HG03159 (cell line): ENCODE measurements around the gene SNX15.
A peak's percentile ranks its signal among the peaks of the same experiment; 100 is the strongest.
"Not testable (repeated sequence)": the region's sequence is repeated elsewhere in the genome, so short reads cannot be mapped to it uniquely, and the experiment has no call there.

Source experiments
- ATAC-seq: cut with Tn5 transposase; IDR thresholded peaks from one replicate; pipeline ENCODE4 v1.9.1; 2021; ENCODE audit warnings: mild to moderate bottlenecking, moderate library complexity; ENCODE audit not compliant: unreplicated experiment

SNX15 gene

DNA sequence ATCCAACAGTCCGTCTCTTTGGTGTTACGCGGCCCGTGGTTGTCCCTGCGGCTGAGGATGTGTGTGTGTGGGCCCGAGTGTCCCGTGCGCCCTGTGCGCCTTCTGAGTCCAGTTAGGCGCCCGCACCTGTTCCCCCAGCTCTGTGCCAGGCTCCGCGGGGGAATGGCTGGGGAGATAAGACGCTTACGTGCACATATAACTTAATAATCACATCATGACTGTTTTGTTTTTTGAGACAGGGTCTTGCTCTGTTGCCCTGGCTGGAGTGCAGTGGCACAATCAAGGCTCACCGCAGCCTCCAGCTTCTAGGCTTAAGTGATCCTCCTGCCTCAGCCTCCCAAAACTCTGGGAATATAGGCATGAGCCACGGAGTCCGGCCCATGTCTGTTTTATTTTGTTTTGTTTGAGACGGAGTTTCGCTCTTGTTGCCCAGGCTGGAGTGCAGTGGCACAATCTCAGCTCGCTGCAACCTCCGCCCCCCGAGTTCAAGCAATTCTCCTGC is 12.5 kb upstream of the SNX15 start:
- ATAC-seq = no peak

DNA sequence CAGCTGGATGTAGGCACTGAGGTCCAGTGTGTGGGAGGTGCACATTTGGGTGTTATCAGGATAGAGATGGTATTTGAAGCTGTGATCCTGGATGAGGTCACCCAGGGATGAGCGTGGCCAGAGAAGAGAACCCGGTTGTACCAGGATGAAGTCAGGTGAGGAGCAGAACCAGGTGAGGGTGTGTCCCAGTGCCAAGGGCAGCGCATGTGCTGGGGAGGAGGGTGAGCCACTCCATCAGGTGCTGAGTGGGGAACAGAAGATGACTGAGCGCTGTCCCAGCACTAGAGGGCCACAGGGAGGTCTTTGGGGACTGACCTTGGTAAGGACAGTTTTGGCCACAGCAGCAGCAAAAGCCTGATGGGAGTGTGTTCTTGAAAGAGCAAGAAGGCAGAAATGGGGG is 10.5 kb upstream of the SNX15 start:
- ATAC-seq = no peak

DNA sequence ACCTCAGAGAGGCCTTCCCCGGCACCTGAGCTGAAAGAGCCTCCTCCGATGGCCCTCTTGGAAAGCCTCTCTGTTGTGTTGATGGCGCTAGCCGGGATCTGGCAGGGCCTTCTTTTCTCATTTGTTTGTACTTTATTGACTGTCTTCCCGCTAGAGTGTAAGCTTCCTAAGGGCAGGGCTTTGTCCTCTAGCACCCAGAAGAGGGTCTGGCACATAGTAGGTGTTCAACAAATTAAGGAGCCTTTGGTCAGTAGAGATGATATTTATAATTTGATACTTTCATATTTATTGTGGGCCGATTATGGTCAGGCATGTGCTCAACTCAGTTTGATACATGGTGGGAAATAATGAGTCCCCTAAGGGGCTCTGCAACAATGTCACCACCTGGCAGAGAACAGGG is 9.3 kb upstream of the SNX15 start:
- ATAC-seq = no peak

DNA sequence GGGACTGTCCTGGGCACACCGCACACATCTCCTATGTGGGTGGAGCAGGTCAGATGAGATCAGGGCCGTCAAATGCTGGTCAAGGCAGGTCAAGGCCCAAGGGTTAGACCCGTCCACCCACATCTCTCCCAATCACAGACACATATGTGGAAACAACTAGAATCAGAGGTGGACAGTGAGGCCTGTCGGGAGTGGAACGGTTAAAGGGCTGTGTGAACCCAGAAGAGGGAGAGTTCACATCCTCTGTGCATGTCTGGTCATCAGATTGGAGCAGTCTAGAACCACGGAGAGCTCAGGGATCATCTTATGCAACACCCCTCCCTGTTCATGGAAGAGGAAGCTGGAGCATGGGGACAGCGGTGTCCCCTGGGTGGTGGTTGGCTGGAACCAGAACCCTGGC is 7.4 kb upstream of the SNX15 start:
- ATAC-seq = no peak

DNA sequence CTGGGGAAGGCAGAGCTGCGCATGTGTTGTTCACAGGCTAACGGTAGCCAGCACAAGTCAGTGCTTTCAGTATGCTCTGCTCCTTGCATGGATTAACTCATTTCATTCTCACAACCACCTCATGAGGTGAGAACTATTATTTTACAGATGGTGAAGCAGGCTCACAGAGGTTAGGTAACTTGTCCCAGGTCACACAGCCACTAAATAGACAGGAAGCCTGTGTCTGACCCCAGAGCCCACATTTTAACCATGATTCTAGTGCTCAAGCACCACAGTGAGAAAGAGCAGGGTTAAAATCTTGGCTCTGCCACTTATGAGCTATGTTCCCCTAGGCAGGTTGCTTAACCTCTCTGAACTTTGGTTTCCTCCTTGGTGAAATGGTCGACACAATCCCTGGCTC is 6.2 kb upstream of the SNX15 start:
- ATAC-seq = no peak

DNA sequence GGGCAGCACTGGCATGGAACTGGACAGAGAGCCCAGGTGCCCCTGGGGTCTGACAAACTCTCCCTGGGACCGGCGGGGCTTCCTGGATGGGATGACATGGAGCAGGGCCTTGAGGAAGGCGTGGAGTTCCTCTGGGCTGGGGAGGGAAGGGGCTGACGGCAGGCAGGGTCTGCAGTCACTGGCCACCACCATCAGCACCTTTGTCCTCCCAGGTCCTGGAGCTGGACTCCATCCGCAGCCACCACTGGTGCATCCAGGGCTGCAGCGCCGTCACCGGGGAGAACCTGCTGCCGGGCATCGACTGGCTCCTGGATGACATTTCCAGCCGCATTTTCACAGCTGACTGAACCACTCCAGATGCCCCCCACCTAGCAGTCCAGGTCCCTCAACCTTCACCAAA is 5.7 kb upstream of the SNX15 start:
- ATAC-seq = no peak

DNA sequence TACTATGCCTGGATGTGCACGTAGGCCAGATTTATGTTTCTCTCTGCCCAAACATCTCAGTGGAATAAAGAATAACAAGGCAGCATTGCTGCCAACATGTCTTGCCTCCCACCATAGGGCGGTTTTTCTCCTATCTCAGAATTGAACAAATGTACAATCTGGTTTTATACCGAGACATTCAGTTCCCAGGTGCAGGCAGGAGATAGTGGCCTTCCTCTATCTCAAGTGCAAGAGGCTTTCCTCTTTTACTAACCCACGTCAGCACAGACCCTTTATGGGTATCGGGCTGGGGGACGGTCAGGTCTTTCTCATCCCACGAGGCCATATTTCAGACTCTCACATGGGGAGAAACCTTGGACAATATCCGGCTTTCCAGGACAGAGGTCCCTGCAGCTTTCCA is 3.7 kb upstream of the SNX15 start:
- not testable (repeated sequence) for ATAC-seq

DNA sequence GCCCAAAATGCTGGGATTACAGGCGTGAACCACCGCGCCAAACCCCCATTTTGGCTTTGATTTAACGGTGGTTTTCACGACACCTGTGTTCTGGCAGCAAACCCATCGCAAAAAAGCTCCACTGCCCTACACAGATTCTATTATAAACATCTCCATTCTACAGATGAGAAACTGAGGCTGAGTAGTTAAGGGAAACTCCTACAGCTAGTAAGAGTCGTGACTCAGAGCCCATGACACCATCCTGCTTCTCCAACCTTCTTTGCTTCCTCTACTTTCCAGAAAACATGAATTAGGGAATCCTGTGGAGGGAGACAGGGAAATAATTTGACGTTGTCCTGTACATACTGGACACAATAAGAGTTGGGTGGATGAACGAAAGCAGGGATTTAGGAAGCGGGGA is 429 bp upstream of the SNX15 start:
- ATAC-seq = no peak

DNA sequence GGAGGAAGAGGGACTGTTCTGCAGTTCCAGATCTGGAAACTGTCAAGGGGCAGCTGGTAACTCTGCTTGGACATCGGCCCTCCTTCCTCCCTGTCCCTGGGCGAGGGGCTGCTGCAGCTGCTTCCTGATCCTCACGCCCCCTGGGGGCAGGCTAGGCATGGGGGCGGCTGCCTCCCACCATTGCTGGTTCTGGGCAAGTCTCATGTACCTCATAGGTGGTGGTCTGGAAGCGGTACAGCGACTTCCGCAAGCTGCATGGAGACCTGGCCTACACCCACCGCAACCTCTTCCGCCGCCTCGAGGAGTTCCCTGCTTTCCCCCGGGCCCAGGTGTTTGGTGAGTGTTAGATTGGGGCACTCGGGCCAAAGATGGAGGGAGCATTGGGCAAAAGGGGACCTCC is 5.0 kb downstream of the SNX15 start:
- no peak for ATAC-seq

DNA sequence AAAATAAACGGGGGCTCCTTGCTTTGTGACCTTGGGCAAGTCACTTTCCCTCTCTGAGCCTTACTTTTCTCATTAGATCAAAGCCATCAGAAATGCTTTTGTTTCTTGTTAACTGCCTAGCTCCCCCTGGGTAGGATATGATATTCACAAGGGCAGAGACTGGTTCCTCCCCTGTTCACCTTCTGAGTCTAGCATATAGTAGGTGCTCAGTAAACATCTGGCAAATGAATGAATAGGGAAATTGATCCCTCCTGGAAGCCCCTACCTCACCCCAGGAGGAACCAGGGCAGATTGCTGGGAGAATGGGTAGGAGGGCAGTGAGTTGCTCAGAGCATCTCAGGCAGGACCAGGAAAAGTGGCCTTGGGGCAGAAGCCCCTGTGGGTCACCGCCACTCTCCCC is 7.2 kb downstream of the SNX15 start:
- ATAC-seq = no peak

DNA sequence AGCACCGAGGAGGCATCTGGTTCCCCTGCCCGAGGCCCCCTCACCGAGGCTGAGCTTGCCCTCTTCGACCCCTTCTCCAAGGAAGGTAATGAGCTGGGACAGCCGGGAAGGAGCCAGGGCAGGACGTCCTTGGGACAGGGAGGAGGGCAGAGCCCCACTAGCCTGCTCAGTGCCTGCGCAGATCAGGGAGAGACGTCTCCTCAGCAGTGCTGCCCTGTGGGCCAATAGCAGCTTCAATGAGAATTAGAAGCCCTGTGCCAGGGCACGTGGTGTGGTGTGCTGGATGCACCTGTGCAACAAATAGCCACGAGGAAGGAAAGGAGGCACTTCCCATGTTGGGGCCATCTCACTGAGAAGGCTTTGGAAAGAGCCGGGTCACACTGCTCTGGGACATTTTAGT is 8.3 kb downstream of the SNX15 start:
- ATAC-seq = no peak

DNA sequence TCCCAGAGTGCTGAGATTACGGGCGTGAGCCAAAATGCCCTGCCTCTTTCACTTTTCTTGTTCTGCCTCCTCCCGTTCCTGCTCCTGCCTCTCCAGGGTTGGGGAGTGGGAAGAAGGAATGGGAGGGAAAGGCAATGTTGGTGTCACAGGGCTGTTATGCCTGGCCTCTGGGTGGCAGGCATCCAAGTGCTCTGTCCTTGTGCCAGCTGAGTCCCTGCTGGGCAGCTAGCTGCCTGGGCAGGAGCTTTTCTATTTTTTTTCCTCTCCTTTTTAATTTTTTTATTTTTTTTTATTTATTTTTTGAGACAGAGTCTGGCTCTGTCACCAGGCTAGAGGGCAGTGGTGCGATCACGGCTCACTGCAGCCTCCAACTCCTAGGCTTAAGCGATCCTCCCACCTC is 9.7 kb downstream of the SNX15 start:
- no peak for ATAC-seq

DNA sequence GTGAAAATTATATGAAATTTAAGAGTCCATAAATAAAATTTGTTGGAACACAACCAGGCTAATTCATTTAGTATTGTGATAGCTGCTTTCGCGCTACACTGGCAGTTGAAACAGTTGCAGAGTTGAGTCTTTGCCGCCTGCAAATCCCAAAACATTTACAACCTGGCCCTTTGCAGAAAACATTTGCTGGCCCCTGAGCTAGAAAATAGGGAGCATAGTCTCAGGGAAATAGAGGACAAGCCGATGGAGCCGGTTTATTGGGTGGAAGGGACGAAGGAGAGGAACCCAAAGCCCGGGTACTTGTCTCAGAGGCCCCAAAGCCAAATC is 13.2 kb downstream of the SNX15 start:
- ATAC-seq = no peak

DNA sequence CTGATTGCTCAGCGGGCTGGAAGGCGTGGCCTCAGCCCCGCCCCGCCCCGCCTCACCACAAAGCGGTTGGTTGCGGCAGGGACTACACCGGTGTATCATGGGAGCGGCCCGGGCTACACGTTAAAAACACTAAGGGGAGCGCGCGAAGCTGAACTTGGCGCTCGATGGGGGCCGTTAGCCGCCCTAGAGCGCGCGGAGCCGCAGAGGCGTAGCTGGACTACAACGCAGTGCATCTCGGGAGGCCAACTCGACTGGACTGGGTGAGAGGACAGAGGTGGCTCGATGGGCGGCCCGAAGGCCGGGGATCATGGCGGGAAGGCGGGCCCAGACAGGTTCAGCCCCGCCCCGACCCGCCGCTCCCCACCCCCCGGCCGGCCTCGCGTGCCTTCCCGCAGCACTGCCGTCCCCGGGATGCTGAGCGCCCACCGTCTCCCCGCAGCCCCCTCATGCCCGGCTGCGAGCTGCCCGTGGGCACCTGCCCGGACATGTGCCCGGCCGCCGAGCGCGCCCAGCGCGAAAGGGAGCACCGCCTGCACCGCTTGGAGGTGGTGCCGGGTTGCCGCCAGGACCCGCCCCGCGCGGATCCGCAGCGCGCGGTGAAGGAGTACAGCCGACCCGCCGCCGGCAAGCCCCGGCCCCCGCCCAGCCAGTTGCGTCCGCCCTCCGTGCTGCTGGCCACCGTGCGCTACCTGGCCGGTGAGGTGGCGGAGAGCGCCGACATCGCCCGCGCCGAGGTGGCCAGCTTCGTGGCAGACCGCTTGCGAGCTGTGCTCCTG is 13.8 kb downstream of the SNX15 start, which contains the start of gene SAC3D1:
SAC3D1 (plus strand) TSS at position 364 of the 776 bp plus-strand sequence; CDS start at position 447, 83 bp downstream.
- ATAC-seq = peak; percentile 77

DNA sequence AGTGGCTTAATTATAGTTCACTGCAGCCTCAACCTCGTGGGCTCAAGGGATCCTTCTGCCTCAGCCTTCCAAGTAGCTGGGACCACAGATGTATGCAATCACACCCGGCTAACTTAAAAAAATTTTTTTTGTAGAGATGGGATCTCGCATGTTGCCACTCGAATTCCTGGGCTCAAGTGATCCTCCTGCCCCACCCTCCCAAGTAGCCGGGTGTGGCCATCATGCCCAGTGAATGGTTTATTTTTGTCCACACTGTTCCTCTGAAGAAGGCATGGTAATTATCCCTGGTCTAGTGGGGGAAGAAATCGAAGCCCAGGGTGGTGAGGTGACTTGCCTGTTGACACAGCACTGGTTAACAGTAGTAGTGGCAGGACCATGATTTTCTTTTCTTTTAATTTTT is 15.7 kb downstream of the SNX15 start:
- ATAC-seq = no peak

DNA sequence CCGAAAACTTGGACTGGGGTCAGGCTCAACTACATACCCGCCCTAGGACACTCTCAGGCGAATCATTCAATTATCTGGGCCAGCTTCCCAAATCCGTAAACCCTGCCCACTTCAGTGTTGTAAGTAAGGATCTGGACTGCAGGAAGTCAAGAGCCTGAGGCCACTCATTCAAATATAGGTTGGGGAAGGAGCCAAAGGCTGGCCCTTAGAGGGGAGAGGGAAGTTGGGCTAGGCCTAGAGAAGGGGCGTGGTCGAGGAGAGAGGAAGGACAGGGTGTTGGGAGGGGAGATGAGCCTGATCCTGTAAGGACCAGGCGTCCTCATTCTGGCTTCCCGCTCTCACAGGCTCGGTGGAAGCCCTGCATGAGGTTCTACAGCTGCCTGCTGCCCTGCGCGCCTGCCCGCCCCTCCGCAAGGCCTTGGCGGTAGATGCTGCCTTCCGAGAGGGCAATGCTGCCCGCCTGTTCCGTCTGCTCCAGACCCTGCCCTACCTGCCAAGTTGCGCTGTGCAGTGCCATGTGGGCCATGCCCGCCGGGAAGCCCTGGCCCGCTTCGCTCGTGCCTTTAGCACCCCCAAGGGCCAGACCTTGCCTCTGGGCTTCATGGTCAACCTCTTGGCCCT is 16.8 kb downstream of the SNX15 start:
- ATAC-seq = no peak

DNA sequence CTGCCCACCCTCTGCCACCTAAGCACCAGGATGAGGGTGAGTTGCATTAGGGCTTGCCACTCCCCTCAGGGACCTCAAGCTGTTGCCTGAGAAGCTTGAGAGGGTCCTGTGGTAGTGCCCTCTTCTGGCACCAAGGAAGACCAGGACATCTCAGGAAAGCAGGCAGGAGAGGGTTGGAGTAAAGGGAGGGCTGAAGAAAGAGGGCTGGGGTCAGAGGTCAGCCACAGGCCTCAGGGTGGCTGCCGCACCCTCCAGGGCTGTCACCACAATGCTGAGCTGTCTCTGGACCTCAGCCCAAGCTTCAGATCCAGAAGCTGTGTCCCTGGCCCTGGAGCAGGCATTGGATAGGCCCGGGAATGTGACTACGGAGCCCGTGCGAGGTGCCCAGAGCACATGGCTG is 17.8 kb downstream of the SNX15 start:
- ATAC-seq = no peak

DNA sequence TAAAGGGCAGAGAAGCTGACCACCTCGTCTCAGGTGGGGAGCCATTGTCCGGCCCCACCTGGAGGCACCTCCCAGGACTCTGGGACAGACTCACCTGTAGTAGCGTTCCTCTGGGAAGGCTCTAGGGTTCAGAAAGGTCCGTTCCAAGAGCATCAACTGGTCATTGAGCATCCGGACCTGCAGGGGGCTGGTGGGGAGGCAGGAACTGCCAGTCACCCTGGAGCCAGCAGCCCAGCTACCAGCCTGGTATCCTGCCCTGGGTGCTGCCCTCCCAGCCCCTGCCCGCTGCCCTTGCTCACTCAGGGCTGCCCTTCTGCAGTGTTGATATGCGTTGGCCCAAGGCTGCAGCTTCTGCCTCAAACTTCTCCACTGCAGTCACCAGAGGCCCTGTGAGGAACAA is 18.5 kb downstream of the SNX15 start:
- no peak for ATAC-seq

DNA sequence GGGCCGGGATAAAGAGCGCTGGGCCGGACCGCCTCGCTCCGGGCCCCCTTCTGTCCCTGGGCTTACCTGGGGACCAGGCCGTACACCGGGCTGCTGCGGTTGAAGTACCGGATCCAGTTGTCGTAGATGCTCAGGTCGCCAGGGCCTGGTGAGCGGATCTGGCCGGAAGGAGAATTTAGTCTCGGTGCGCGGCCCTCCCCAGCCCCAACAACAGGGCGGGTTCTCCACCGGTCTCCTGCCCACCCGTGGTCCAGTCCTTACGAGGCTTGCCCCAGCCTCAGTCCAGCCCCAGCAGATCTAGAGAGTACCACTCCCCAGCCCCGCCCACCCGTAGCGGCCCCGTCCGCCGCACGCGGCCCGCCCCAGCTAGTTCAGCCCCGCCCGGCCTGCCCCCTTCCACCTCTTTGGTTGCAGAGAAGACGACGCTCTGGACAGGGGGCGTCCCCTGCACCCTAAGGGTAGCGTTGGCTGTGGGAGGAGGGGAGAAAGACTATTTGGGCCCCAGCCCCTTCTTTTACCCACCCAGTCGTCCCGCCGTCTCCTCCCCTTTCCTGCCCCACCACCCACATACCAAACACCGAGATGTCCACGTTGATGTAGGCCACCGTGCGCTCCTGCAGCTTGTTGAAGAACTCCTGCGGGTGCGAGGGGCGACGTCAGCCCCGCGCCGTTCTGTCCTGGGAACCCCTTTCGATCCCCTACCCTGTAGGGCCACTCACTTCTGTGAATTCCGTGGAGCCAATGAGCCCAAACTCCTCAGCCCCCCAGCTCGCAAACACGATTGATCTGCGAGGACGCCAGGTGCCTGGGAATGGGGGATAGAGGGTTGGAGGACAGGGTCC is 20.6 kb downstream of the SNX15 start:
- no peak for ATAC-seq

DNA sequence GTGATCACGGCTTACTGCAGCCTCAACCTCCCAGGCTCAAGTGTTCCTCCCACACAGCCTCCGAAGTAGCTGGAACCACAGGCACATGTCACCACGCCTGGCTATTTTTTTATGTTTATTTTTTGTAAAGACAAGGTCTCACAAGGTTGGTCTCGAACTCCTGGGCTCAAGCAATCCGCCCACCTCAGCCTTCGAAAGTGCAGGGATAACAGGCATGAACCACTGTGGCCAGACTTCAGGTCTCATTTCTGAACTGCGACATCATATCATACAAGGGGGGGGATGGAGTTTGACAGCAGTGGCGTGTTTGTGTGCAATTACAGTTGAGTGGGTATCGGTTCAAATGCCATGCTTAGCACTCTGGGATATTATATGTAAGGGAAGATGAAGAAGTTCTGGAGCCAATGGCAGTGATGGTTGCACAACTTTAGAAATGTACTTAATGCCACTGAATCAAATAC is 24.2 kb downstream of the SNX15 start:
- ATAC-seq = no peak

DNA sequence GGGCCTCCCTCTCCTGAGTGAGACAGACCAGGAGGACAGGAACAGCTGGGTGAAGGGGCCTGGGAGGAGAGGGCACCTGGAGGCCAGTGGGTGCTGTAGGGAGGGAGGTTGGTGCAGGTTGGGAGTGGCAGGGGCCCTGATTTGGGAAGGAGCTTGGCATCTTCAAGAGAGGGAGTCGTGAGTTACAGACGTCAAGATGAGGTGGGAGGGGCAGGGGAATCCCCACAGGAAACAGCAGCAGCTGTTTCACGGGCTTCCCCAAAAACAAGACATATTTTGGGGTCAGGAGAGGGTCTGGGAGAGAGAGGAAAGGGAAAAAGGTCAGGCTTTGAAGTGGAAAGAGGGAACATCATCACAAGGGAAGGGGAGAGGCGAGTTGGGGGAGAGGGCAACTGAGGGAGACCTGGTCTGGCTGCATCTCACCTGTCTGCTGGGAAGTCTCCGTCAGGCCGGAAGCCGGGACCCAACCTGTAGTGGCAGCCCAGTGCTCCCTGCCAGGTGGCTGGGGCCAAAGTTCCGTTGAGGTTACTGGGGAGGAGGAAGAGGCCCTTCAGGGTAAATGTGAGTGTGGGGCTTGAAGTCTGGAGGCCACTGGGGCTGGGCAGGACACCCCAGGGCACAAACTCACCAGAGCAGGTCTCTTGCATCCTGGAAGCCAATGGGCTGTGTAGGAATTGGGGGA is 26.7 kb downstream of the SNX15 start:
- ATAC-seq = no peak
